HEK293 (cell line): ENCODE data around the gene RAB40C.

Source experiments
- CTCF ChIA-PET: fragments of 350-600 bp; formaldehyde crosslinking; extraction: SDS; loops from one replicate; lab custom pipeline; 2021; ENCODE audit warnings: antibody characterized with exemption; lab: Yijun Ruan, JAX
- POLR2A ChIA-PET: fragments of 300-600 bp; formaldehyde crosslinking; extraction: SDS; loops from one replicate; lab custom pipeline; 2020; ENCODE audit warnings: antibody characterized with exemption, inconsistent platforms; lab: Yijun Ruan, JAX
- H3K27ac ChIP-seq: fragments of 200-500 bp; sonication (Bioruptor generic); 2 replicates; pipeline ENCODE4 v1.5.1; 2014; ENCODE audit warnings: low read depth, low read length, control low read depth, inconsistent platforms; ENCODE audit errors: extremely low read depth
- H3K36me3 ChIP-seq, 2 experiments: fragments of 200-500 bp in 1 of 2; sonication (Bioruptor generic) in 1 of 2; 1 replicate in 1 of 2; 2 replicates in 1 of 2; pipeline ENCODE4 v1.5.1; 2014 to 2017; ENCODE audit warnings: inconsistent platforms in 2 of 2, low read length in 2 of 2; ENCODE audit not compliant: control insufficient read depth in 2 of 2, insufficient read depth in 1 of 2
- H3K4me1 ChIP-seq: fragments of 200-500 bp; sonication (Bioruptor generic); 2 replicates; pipeline ENCODE4 v1.5.1; 2014; ENCODE audit warnings: mild to moderate bottlenecking, low read length, inconsistent platforms; ENCODE audit not compliant: control insufficient read depth, insufficient read depth
- H3K4me3 ChIP-seq: 2 replicates; pipeline ENCODE4 v1.5.1; 2011; ENCODE audit warnings: low read depth, mild to moderate bottlenecking, control low read depth, low read length, moderate library complexity
- H3K9me3 ChIP-seq: fragments of 200-500 bp; sonication (Bioruptor generic); 2 replicates; pipeline ENCODE4 v1.5.1; 2014; ENCODE audit warnings: low read depth, low read length, inconsistent platforms; ENCODE audit not compliant: control insufficient read depth, insufficient read depth
- EGR2 ChIP-seq: fragments of 450-650 bp; formaldehyde crosslinking; IDR thresholded peaks from 2 replicates; pipeline ENCODE4 v1.5.1; 2016; ENCODE audit warnings: low read depth, missing biosample characterization, missing genetic modification characterization
- HIC1 ChIP-seq: fragments of 450-650 bp; formaldehyde crosslinking; IDR thresholded peaks from 2 replicates; pipeline ENCODE4 v1.5.1; 2016; ENCODE audit warnings: missing biosample characterization, missing genetic modification characterization
- MYNN ChIP-seq: fragments of 450-650 bp; formaldehyde crosslinking; IDR thresholded peaks from 2 replicates; pipeline ENCODE4 v1.5.1; 2016; ENCODE audit warnings: missing biosample characterization, missing genetic modification characterization, borderline replicate concordance
- SALL2 ChIP-seq: fragments of 450-650 bp; formaldehyde crosslinking; IDR thresholded peaks from 2 replicates; pipeline ENCODE4 v1.5.0; 2017; ENCODE audit warnings: missing biosample characterization, mild to moderate bottlenecking, missing genetic modification characterization, borderline replicate concordance
- ZFHX2 ChIP-seq: fragments of 450-650 bp; formaldehyde crosslinking; conservative IDR thresholded peaks from 2 replicates; pipeline ENCODE4 v1.5.1; 2016; ENCODE audit warnings: missing biosample characterization, missing genetic modification characterization
- ZFP37 ChIP-seq: fragments of 450-650 bp; formaldehyde crosslinking; IDR thresholded peaks from 2 replicates; pipeline ENCODE4 v1.5.1; 2016; ENCODE audit warnings: missing biosample characterization, missing genetic modification characterization
- ZNF157 ChIP-seq: fragments of 450-650 bp; formaldehyde crosslinking; IDR thresholded peaks from 2 replicates; pipeline ENCODE4 v1.5.1; 2016; ENCODE audit warnings: missing biosample characterization, missing genetic modification characterization
- ZNF335 ChIP-seq: fragments of 450-650 bp; formaldehyde crosslinking; conservative IDR thresholded peaks from 2 replicates; pipeline ENCODE4 v1.5.1; 2016; ENCODE audit warnings: missing biosample characterization, missing genetic modification characterization
- ZNF341 ChIP-seq: fragments of 450-650 bp; formaldehyde crosslinking; IDR thresholded peaks from 2 replicates; pipeline ENCODE4; 2016; ENCODE audit warnings: low read depth, missing biosample characterization, missing genetic modification characterization
- ZNF423 ChIP-seq: fragments of 450-650 bp; formaldehyde crosslinking; IDR thresholded peaks from 2 replicates; pipeline ENCODE4 v1.5.1; 2016; ENCODE audit warnings: missing biosample characterization, missing genetic modification characterization
- ZNF426 ChIP-seq: fragments of 450-650 bp; formaldehyde crosslinking; IDR thresholded peaks from 2 replicates; pipeline ENCODE4 v1.5.1; 2017; ENCODE audit warnings: missing biosample characterization, missing genetic modification characterization, mild to moderate bottlenecking, inconsistent platforms, moderate library complexity
- ZNF510 ChIP-seq: fragments of 450-650 bp; formaldehyde crosslinking; IDR thresholded peaks from 2 replicates; pipeline ENCODE4 v1.5.1; 2018; ENCODE audit warnings: mild to moderate bottlenecking, missing genetic modification characterization, missing biosample characterization; ENCODE audit not compliant: insufficient replicate concordance
- ZNF600 ChIP-seq: fragments of 450-650 bp; formaldehyde crosslinking; IDR thresholded peaks from 2 replicates; pipeline ENCODE4 v1.5.1; 2016; ENCODE audit warnings: missing biosample characterization, missing genetic modification characterization
- ZNF768 ChIP-seq: fragments of 450-650 bp; formaldehyde crosslinking; IDR thresholded peaks from 2 replicates; pipeline ENCODE4 v1.5.1; 2018; ENCODE audit warnings: missing biosample characterization, mild to moderate bottlenecking, missing genetic modification characterization
- ZSCAN4 ChIP-seq: fragments of 450-650 bp; formaldehyde crosslinking; IDR thresholded peaks from 2 replicates; pipeline ENCODE4 v1.5.1; 2017; ENCODE audit warnings: missing biosample characterization, missing genetic modification characterization

The RAB40C gene

GRCh38 chr16:660459-661183 is 70.8 kb downstream of the RAB40C start (continued):
- TF ChIP-seq ZSCAN4 (tag by site-specific recombination) (no peak), ZNF426 (no peak), ZNF341 (tag by site-specific recombination) (peak; percentile 37; the same call in 1 of the 2 replicates), SALL2 (tag by site-specific recombination) (no peak), ZNF510 (tag by site-specific recombination) (no peak), ZNF157 (tag by site-specific recombination) (no peak), ZFP37 (no peak)

GRCh38 chr16:661184-661821 is 71.4 kb downstream of the RAB40C start:
- Histone ChIP-seq H3K4me3 (no peak overlapping the region), H3K9me3 (no peaks in the 10 kb centered on the region), H3K27ac (no peak overlapping the region), H3K36me3 (peaks cover 0 to 57% of the 10 kb centered on the region in 2 experiments; a peak in 2 of 3 replicates), H3K4me1 (peaks cover 3% of the 10 kb centered on the region; the same call in 1 of the 2 replicates)
- TF ChIP-seq MYNN (tag by site-specific recombination) (no peak), ZNF600 (tag by site-specific recombination) (peak; percentile 42; the same call in 1 of the 2 replicates)
- ChIA-PET POLR2A (interaction anchor here (1.2 kb wide), 1 partner anchor 14 kb away, joined by 4 read pairs; the partner anchor contains the start of gene RHBDL1), CTCF (interaction anchor here (0.5 to 0.9 kb wide), 2 partner anchors 12 to 759 kb away, joined by 3 to 4 read pairs; partner anchors contain the start of gene WDR90)

- peaks cover 0 to 56% of the 10 kb centered on the region in 2 experiments; a peak in 2 of 3 replicates for H3K36me3 ChIP-seq
- no peak overlapping the region for H3K4me3 ChIP-seq
- no peaks in the 10 kb centered on the region for H3K9me3 ChIP-seq
- H3K4me1 ChIP-seq, result peaks cover 3% of the 10 kb centered on the region; the same call in 1 of the 2 replicates
- ChIA-PET CTCF (interaction anchor here (0.5 to 0.9 kb wide), 4 partner anchors 13 to 758 kb away, joined by 3 to 4 read pairs (median 4); partner anchors contain the start of gene WDR90), POLR2A (interaction anchor here (1.2 kb wide), 1 partner anchor 14 kb away, joined by 4 read pairs; the partner anchor contains the start of gene RHBDL1)
- no peak for TF ChIP-seq ZNF423 (tag by site-specific recombination)
- TF ChIP-seq EGR2 (tag by site-specific recombination), result peak; percentile 22; the same call in 1 of the 2 replicates
- TF ChIP-seq ZFHX2 (tag by site-specific recombination), result 0 out of 2 replicates have a peak, but pooled peaks have one; percentile 15
- no peak for TF ChIP-seq ZNF157 (tag by site-specific recombination)
- no peak overlapping the region for H3K27ac ChIP-seq
Measured at GRCh38 chr16:662095-662494, 72.2 kb downstream of the RAB40C start.

GRCh38 chr16:662597-662996 is 72.7 kb downstream of the RAB40C start:
- Histone ChIP-seq H3K27ac (no peak overlapping the region), H3K36me3 (peaks cover 0 to 51% of the 10 kb centered on the region in 2 experiments; a peak in 2 of 3 replicates), H3K9me3 (no peaks in the 10 kb centered on the region), H3K4me3 (no peak overlapping the region), H3K4me1 (peaks cover 3% of the 10 kb centered on the region; the same call in 1 of the 2 replicates)
- no peak for TF ChIP-seq ZNF768 (tag by site-specific recombination)
- peak; percentile 71; the same call in 1 of the 2 replicates for TF ChIP-seq HIC1 (tag by site-specific recombination)
- no peak for TF ChIP-seq ZNF335 (tag by site-specific recombination)
- ChIA-PET CTCF (interaction anchor here (0.7 to 0.9 kb wide), 2 partner anchors 44 to 271 kb away, joined by 3 to 4 read pairs; no protein-coding TSS in a partner anchor), POLR2A (interaction anchor here (1.2 kb wide), 1 partner anchor 13 kb away, joined by 4 read pairs; the partner anchor contains the start of gene RHBDL1)
